ENCODE measurements around the gene RDH16.
"Not testable (repeated sequence)": the region's sequence is repeated elsewhere in the genome, so short reads cannot be mapped to it uniquely, and the experiment has no call there.

RDH16 gene

DNA sequence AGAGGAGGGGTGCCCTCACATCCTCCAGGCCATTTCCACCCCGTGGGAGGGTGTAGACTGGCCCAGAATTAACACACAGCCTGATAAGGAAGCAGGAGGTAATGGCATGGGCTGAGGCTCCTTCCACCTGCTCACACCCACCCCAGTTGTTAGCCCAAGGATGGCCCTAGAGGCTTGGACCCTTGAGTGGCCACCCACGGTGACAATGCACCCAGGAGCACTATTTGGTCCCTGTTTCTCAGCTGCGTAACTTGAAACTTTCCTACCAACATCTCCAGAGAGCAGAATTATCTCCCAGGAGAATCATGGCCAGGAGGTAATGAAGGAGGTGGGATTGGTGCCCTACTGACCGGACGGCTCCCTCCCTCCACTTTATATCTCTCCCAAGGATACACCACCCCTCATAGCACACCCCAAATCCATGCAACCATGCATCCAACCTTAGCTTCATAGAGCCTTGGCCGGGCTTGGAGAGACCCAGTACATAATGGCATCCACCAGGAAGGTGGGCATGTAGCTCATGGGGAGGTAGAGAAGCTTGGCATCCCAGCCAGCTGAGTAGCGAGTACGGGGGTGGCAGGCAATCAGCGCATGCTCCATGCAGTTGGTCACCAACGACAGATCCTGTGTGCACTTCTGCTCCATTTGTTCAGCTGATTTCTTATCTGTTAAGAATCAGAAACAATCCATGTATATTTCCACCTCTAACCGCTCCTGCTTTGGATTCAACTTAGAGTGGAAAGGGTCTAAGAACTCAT is 5.6 kb downstream of the RDH16 start:
- Histone ChIP-seq H3K4me3 (ENCODE audit: low read depth, low read length) (no peak overlapping the region), H3K4me1 (ENCODE audit: control insufficient read depth, insufficient read depth, low read length) (no peaks in the 10 kb centered on the region), H3K27me3 (ENCODE audit: control insufficient read depth, insufficient read depth, low read length) (no peaks in the 10 kb centered on the region), H3K27ac (ENCODE audit: low read depth, low read length) (no peak overlapping the region), H3K9me3 (ENCODE audit: control insufficient read depth, insufficient read depth, low read length) (no peaks in the 10 kb centered on the region), H3K9ac (ENCODE audit: low read depth, low read length) (no peak overlapping the region), H3K36me3 (ENCODE audit: control insufficient read depth, insufficient read depth, low read length) (no peaks in the 10 kb centered on the region)

DNA sequence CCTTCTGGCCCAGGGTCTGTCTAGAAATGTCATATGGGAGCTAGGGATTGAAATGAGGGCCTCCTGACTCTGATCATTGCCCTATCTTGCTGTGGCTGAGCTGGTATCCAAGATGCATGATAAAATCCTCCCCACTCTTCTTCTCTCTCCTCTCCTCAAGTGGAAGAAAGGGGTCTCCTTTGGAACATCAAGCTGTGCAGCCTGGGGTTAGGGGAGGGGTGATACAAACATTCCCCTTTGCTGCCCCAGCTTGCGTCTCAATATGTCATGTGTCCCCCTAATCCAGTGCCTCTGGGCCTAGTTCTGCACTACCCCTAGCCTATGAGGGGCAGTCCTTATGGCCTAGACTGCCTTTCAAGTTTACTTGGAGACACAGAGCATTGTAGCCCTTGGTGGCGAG is 8.5 kb downstream of the RDH16 start:
- no peaks in the 10 kb centered on the region for H3K27me3 ChIP-seq (ENCODE audit: control insufficient read depth, insufficient read depth, low read length)
- no peaks in the 10 kb centered on the region for H3K36me3 ChIP-seq (ENCODE audit: control insufficient read depth, insufficient read depth, low read length)
- H3K9ac ChIP-seq (ENCODE audit: low read depth, low read length) = no peak overlapping the region
- no peaks in the 10 kb centered on the region for H3K4me1 ChIP-seq (ENCODE audit: control insufficient read depth, insufficient read depth, low read length)
- no peak overlapping the region for H3K4me3 ChIP-seq (ENCODE audit: low read depth, low read length)
- H3K27ac ChIP-seq (ENCODE audit: low read depth, low read length) = no peak overlapping the region
- H3K9me3 ChIP-seq (ENCODE audit: control insufficient read depth, insufficient read depth, low read length) = no peaks in the 10 kb centered on the region

- Histone ChIP-seq H3K9ac (ENCODE audit: low read depth, low read length) (no peak overlapping the region), H3K36me3 (ENCODE audit: control insufficient read depth, insufficient read depth, low read length) (no peaks in the 10 kb centered on the region), H3K4me1 (ENCODE audit: control insufficient read depth, insufficient read depth, low read length) (no peaks in the 10 kb centered on the region), H3K27ac (ENCODE audit: low read depth, low read length) (no peak overlapping the region), H3K9me3 (ENCODE audit: control insufficient read depth, insufficient read depth, low read length) (no peaks in the 10 kb centered on the region), H3K4me3 (ENCODE audit: low read depth, low read length) (no peak overlapping the region), H3K27me3 (ENCODE audit: control insufficient read depth, insufficient read depth, low read length) (no peaks in the 10 kb centered on the region)
Measured at GRCh38 chr12:56948457-56948777, 9.0 kb downstream of the RDH16 start.

GRCh38 chr12:56947633-56948456 is 9.6 kb downstream of the RDH16 start:
- H3K9me3 ChIP-seq (ENCODE audit: control insufficient read depth, insufficient read depth, low read length) = no peaks in the 10 kb centered on the region
- no peaks in the 10 kb centered on the region for H3K4me1 ChIP-seq (ENCODE audit: control insufficient read depth, insufficient read depth, low read length)
- no peak overlapping the region for H3K27ac ChIP-seq (ENCODE audit: low read depth, low read length)
- H3K9ac ChIP-seq (ENCODE audit: low read depth, low read length) = no peak overlapping the region
- H3K4me3 ChIP-seq (ENCODE audit: low read depth, low read length) = no peak overlapping the region
- H3K27me3 ChIP-seq (ENCODE audit: control insufficient read depth, insufficient read depth, low read length) = no peaks in the 10 kb centered on the region
- H3K36me3 ChIP-seq (ENCODE audit: control insufficient read depth, insufficient read depth, low read length) = no peaks in the 10 kb centered on the region

- Histone ChIP-seq H3K9ac (ENCODE audit: low read depth, low read length) (no peak overlapping the region), H3K27ac (ENCODE audit: low read depth, low read length) (no peak overlapping the region), H3K36me3 (ENCODE audit: control insufficient read depth, insufficient read depth, low read length) (no peaks in the 10 kb centered on the region), H3K4me1 (ENCODE audit: control insufficient read depth, insufficient read depth, low read length) (no peaks in the 10 kb centered on the region), H3K4me3 (ENCODE audit: low read depth, low read length) (no peak overlapping the region), H3K27me3 (ENCODE audit: control insufficient read depth, insufficient read depth, low read length) (no peaks in the 10 kb centered on the region), H3K9me3 (ENCODE audit: control insufficient read depth, insufficient read depth, low read length) (no peaks in the 10 kb centered on the region)
Measured at GRCh38 chr12:56943878-56944277, 13.5 kb downstream of the RDH16 start.

GRCh38 chr12:56943374-56943773 is 14.0 kb downstream of the RDH16 start:
- H3K36me3 ChIP-seq (ENCODE audit: control insufficient read depth, insufficient read depth, low read length); H3K27ac ChIP-seq (ENCODE audit: low read depth, low read length); H3K9ac ChIP-seq (ENCODE audit: low read depth, low read length); H3K4me3 ChIP-seq (ENCODE audit: low read depth, low read length); H3K4me1 ChIP-seq (ENCODE audit: control insufficient read depth, insufficient read depth, low read length); H3K9me3 ChIP-seq (ENCODE audit: control insufficient read depth, insufficient read depth, low read length); H3K27me3 ChIP-seq (ENCODE audit: control insufficient read depth, insufficient read depth, low read length): not testable (repeated sequence)

GRCh38 chr12:56941299-56942017 is 15.9 kb downstream of the RDH16 start:
- H3K4me3 ChIP-seq (ENCODE audit: low read depth, low read length) = no peak overlapping the region
- H3K9me3 ChIP-seq (ENCODE audit: control insufficient read depth, insufficient read depth, low read length) = no peaks in the 10 kb centered on the region
- H3K9ac ChIP-seq (ENCODE audit: low read depth, low read length) = no peak overlapping the region
- no peaks in the 10 kb centered on the region for H3K27me3 ChIP-seq (ENCODE audit: control insufficient read depth, insufficient read depth, low read length)
- H3K36me3 ChIP-seq (ENCODE audit: control insufficient read depth, insufficient read depth, low read length) = no peaks in the 10 kb centered on the region
- H3K4me1 ChIP-seq (ENCODE audit: control insufficient read depth, insufficient read depth, low read length) = no peaks in the 10 kb centered on the region
- H3K27ac ChIP-seq (ENCODE audit: low read depth, low read length) = no peak overlapping the region

- not testable (repeated sequence) for H3K36me3 ChIP-seq (ENCODE audit: control insufficient read depth, insufficient read depth, low read length); H3K27me3 ChIP-seq (ENCODE audit: control insufficient read depth, insufficient read depth, low read length); H3K4me3 ChIP-seq (ENCODE audit: low read depth, low read length); H3K9ac ChIP-seq (ENCODE audit: low read depth, low read length); H3K27ac ChIP-seq (ENCODE audit: low read depth, low read length); H3K9me3 ChIP-seq (ENCODE audit: control insufficient read depth, insufficient read depth, low read length); H3K4me1 ChIP-seq (ENCODE audit: control insufficient read depth, insufficient read depth, low read length)
Measured at GRCh38 chr12:56940942-56941298, 16.5 kb downstream of the RDH16 start.

DNA sequence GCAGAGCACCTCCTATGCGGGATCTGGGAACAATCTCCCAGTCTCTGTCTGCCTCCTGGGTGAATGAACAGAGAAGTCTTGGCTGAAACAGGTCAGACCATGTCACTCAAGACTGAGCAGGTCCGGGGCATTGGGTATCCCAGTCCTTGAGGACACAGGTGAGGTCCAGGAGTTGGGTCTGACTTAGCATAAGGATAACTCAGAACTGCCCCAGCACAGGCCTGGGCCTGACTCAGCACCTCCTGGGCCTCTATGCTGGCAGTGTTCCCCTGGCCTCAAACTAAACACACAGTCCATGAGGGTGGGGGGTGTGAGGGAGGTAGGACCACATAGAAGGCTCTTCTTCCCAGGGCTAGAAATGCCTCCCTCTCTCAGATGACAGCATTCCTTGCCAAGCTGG is 21.7 kb downstream of the RDH16 start:
- Histone ChIP-seq H3K4me1 (ENCODE audit: control insufficient read depth, insufficient read depth, low read length) (peaks cover 9% of the 10 kb centered on the region), H3K9me3 (ENCODE audit: control insufficient read depth, insufficient read depth, low read length) (no peaks in the 10 kb centered on the region), H3K36me3 (ENCODE audit: control insufficient read depth, insufficient read depth, low read length) (no peaks in the 10 kb centered on the region), H3K27me3 (ENCODE audit: control insufficient read depth, insufficient read depth, low read length) (no peaks in the 10 kb centered on the region), H3K27ac (ENCODE audit: low read depth, low read length) (no peak overlapping the region), H3K4me3 (ENCODE audit: low read depth, low read length) (no peak overlapping the region), H3K9ac (ENCODE audit: low read depth, low read length) (no peak overlapping the region)

DNA sequence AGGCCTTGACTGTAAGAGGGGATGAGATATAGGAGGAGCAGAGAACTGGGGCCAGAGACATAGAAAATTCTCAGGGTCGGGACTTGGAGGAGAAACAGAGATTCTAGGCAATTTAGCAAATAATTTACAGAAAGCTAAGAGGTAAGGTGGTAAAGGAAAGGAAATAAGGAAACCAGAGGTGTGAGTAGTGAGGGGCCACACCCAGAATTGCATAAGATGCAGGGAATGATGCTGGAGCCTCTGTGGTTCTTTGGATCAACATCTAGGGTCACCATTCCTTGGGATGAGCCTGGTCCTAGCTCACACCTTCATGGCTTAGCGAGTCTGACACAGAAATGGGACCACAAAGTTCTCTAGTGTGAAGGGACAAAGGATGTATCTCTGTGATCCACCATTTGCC is 22.3 kb downstream of the RDH16 start:
- no peak overlapping the region for H3K27ac ChIP-seq (ENCODE audit: low read depth, low read length)
- no peak overlapping the region for H3K9ac ChIP-seq (ENCODE audit: low read depth, low read length)
- no peaks in the 10 kb centered on the region for H3K9me3 ChIP-seq (ENCODE audit: control insufficient read depth, insufficient read depth, low read length)
- H3K27me3 ChIP-seq (ENCODE audit: control insufficient read depth, insufficient read depth, low read length) = no peaks in the 10 kb centered on the region
- H3K4me1 ChIP-seq (ENCODE audit: control insufficient read depth, insufficient read depth, low read length) = peaks cover 9% of the 10 kb centered on the region
- no peaks in the 10 kb centered on the region for H3K36me3 ChIP-seq (ENCODE audit: control insufficient read depth, insufficient read depth, low read length)
- H3K4me3 ChIP-seq (ENCODE audit: low read depth, low read length) = no peak overlapping the region

All from HUES48 (cell line).